DND-41 (cell line): ENCODE data around the gene CCDC107.

ENCODE experiments used
- CTCF ChIP-seq: IDR thresholded peaks from 2 replicates; pipeline ENCODE4 v1.5.1; 2012; ENCODE audit warnings: borderline replicate concordance, low read length, moderate library complexity, mild to moderate bottlenecking; ENCODE audit not compliant: poor library complexity, severe bottlenecking; ENCODE audit errors: extremely low read depth
- EZH2 ChIP-seq: IDR thresholded peaks from 3 replicates; pipeline ENCODE4 v1.6.1; 2012; ENCODE audit warnings: borderline replicate concordance, low read depth, mild to moderate bottlenecking, moderate library complexity, low read length, inconsistent platforms; ENCODE audit not compliant: severe bottlenecking

DNA sequence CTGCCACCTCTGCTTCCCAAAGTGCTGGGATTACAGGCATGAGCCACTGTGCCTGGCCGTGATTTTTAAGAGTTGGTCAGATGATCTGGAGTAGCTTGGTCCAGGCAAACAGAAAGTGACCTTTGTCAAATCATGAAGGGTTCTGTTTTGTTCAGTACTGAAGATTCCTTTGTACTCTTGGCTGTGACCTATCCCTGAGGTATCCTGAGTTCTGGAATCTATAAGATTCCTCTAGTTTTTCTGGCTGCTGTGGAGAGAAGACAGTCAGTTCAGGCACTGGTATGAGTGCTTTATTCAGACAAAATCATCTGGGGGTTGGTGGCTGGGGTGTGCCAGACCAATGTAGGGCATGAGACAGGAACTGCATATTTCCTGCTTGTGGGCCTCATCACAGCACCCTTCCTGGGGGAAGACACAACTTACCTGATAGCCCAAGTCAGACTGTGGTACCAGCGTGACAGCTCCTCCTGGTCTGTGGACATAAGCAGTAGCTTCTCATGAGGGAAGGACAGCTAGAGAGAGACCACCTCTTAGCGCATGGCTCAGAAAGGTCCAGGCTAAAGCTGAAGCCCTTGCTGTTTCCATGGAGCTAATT lies 3.8 kb downstream of the CCDC107 start:
- TF ChIP-seq CTCF (no peak), EZH2 (no peak)
